Endothelial cell of umbilical vein (primary cell): ENCODE results near the gene VMP1. TPM values are rescaled to one million over a fixed set of nuclear protein-coding genes. Genes with fewer than 3 reads are reported as not detected.

Experiments used
- BruUV-seq: library from RNA; stranded (reverse); fragments of 400-500 nt; replicated peaks from 2 replicates; lab custom pipeline; 2021; lab: Mats Ljungman, UMichigan
- CTCF ChIA-PET: fragments of 300-600, 350-600 bp; sonication (Branson Sonifier 250); formaldehyde crosslinking; loops from one replicate; lab custom pipeline; 2021; ENCODE audit warnings: antibody characterized with exemption, inconsistent platforms; lab: Charles Lee
- POLR2A ChIA-PET: fragments of 300-600, 350-600 bp; sonication (Branson Sonifier 250); formaldehyde crosslinking; loops from one replicate; lab custom pipeline; 2021; ENCODE audit warnings: antibody characterized with exemption, inconsistent platforms; lab: Charles Lee
- DNase-seq: peaks from one replicate; pipeline ENCODE4 v3.0.0-alpha.2; 2011; ENCODE audit warnings: low read depth, low spot score
- FAIRE-seq: peaks from 2 replicates; lab custom pipeline; 2011; peaks lifted over from hg19 to GRCh38; lab: Jason Lieb, UNC
- H2AFZ ChIP-seq: 2 replicates; pipeline ENCODE4 v1.6.0; 2012; ENCODE audit warnings: low read depth, low read length, control low read depth, inconsistent platforms
- H3K27ac ChIP-seq: 2 replicates; pipeline ENCODE4 v1.5.1; 2011; ENCODE audit warnings: low read depth, mild to moderate bottlenecking, control low read depth, low read length, moderate library complexity; ENCODE audit not compliant: insufficient read depth
- H3K27me3 ChIP-seq, 2 experiments: 2 replicates each; pipeline versions ENCODE4 v1.6.0 to v1.6.1; 2011; ENCODE audit warnings: low read length in 2 of 2, mixed read lengths in 1 of 2; ENCODE audit not compliant: control insufficient read depth in 2 of 2, insufficient read depth in 2 of 2
- H3K36me3 ChIP-seq, 2 experiments: 2 replicates in 1 of 2; 3 replicates in 1 of 2; pipeline ENCODE4 v1.5.1; 2011; ENCODE audit warnings: low read length in 2 of 2, mild to moderate bottlenecking in 1 of 2, moderate library complexity in 1 of 2; ENCODE audit not compliant: control insufficient read depth in 2 of 2, insufficient read depth in 2 of 2; ENCODE audit errors: extremely low read depth in 1 of 2
- H3K4me1 ChIP-seq: 3 replicates; pipeline ENCODE4 v1.5.1; 2011; ENCODE audit warnings: mild to moderate bottlenecking, low read length; ENCODE audit not compliant: control insufficient read depth, insufficient read depth; ENCODE audit errors: extremely low read depth
- H3K4me2 ChIP-seq: 2 replicates; pipeline ENCODE4 v1.6.1; 2011; ENCODE audit warnings: low read length, control low read depth, mixed read lengths; ENCODE audit not compliant: insufficient read depth
- H3K4me3 ChIP-seq, 3 experiments: fragments of 200-600 bp in 1 of 3; sonication (generic), shearing (Covaris generic) in 1 of 3; replicated peaks in 1 of 3; 2 replicates each; pipeline ENCODE4 v1.5.1; 2011 to 2016; ENCODE audit warnings: control low read depth in 3 of 3, low read length in 3 of 3, mild to moderate bottlenecking in 2 of 3, inconsistent platforms in 1 of 3, low read depth in 1 of 3, moderate library complexity in 1 of 3; ENCODE audit not compliant: insufficient read depth in 1 of 3
- H3K79me2 ChIP-seq: 2 replicates; pipeline ENCODE4 v1.6.0; 2012; ENCODE audit warnings: low read length, inconsistent platforms; ENCODE audit not compliant: control insufficient read depth, insufficient read depth
- H3K9ac ChIP-seq: replicated peaks from 2 replicates; pipeline ENCODE3; 2011; ENCODE audit warnings: low read length, control low read depth; ENCODE audit not compliant: insufficient read depth; ENCODE audit errors: extremely low read depth
- H3K9me1 ChIP-seq: replicated peaks from 3 replicates; pipeline ENCODE4 v1.6.0; 2011; ENCODE audit warnings: mild to moderate bottlenecking, low read length; ENCODE audit not compliant: control insufficient read depth, insufficient read depth; ENCODE audit errors: extremely low read depth
- H3K9me3 ChIP-seq: replicated peaks from 2 replicates; pipeline ENCODE4 v1.5.1; 2012; ENCODE audit warnings: low read length, inconsistent platforms; ENCODE audit not compliant: control insufficient read depth, insufficient read depth
- H4K20me1 ChIP-seq: replicated peaks from 2 replicates; pipeline ENCODE3; 2011; ENCODE audit warnings: mild to moderate bottlenecking, low read length; ENCODE audit not compliant: control insufficient read depth, insufficient read depth; ENCODE audit errors: extremely low read depth
- CTCF ChIP-seq, 2 donors: IDR thresholded peaks; 1 replicate in 1 of 2; 2 replicates in 1 of 2; pipeline ENCODE4 v1.5.1; 2011; ENCODE audit warnings: low read length in 2 of 2, mild to moderate bottlenecking in 2 of 2, moderate library complexity in 2 of 2, control low read depth in 1 of 2, inconsistent platforms in 1 of 2, low read depth in 1 of 2; ENCODE audit not compliant: insufficient read depth in 1 of 2; ENCODE audit errors: extremely low read depth in 1 of 2
- EZH2 ChIP-seq: IDR thresholded peaks from 2 replicates; pipeline ENCODE4 v1.6.1; 2012; ENCODE audit warnings: borderline replicate concordance, low read depth, mild to moderate bottlenecking, moderate library complexity, low read length, inconsistent platforms; ENCODE audit not compliant: severe bottlenecking
- FOS ChIP-seq: IDR thresholded peaks from 2 replicates; pipeline ENCODE4 v1.6.1; 2011; ENCODE audit warnings: mild to moderate bottlenecking, low read length, moderate library complexity, borderline replicate concordance; ENCODE audit not compliant: insufficient read depth
- GATA2 ChIP-seq: IDR thresholded peaks from 2 replicates; pipeline ENCODE4 v1.7.0; 2011; ENCODE audit warnings: low read depth, mild to moderate bottlenecking, moderate library complexity, mixed read lengths, low read length; ENCODE audit not compliant: insufficient read length, insufficient read depth
- JUN ChIP-seq: IDR thresholded peaks from 2 replicates; pipeline ENCODE4 v1.6.1; 2011; ENCODE audit warnings: borderline replicate concordance, low read depth; ENCODE audit not compliant: insufficient read length, insufficient read depth
- MYC ChIP-seq: IDR thresholded peaks from one replicate; pipeline ENCODE4 v1.6.1; 2011; ENCODE audit warnings: mild to moderate bottlenecking, low read depth, low read length
- POLR2A ChIP-seq: IDR thresholded peaks from 2 replicates; pipeline ENCODE4 v1.6.1; 2012; ENCODE audit warnings: low read depth, mild to moderate bottlenecking, control low read depth, low read length
- POLR2AphosphoS5 ChIP-seq: IDR thresholded peaks from 2 replicates; pipeline ENCODE4 v1.6.1; 2012; ENCODE audit warnings: low read depth, mild to moderate bottlenecking, control low read depth, low read length, moderate library complexity; ENCODE audit not compliant: insufficient read depth
- dilution Hi-C: fragments of 300-500 bp; cut with MboI; formaldehyde crosslinking; loops from one replicate; pipeline ENCODE4 v1.15.0; 2019; ENCODE audit warnings: low sequenced_read_pairs; ENCODE audit not compliant: extremely low pct_ligation_motif_present
- intact Hi-C: fragments of 100-400 bp; cut with micrococcal nuclease; formaldehyde crosslinking; loops from one replicate; pipeline ENCODE4 v1.10.0; 2022
- polyA plus RNA-seq, 4 experiments: library from polyadenylated mRNA; depleted of rRNA in 3 of 4; stranded (reverse) in 3 of 4; unstranded in 1 of 4; fragments of >200 nt; gene quantifications; 2 replicates each; pipeline versions ENCODE4 v1.2.1 to v1.2.3, GENCODE V29; 2011 to 2012; ENCODE audit warnings: missing spikeins in 1 of 4
- total RNA-seq: library from RNA; stranded (reverse); gene quantifications from 2 replicates; pipeline ENCODE4 v1.2.3, GENCODE V29; 2021
- TF ChIP-seq, protein P1 (sequence below): IDR thresholded peaks from 2 replicates; pipeline ENCODE4 v1.6.1; 2011; ENCODE audit not compliant: insufficient read depth, insufficient read length

VMP1 gene
- total and polyA plus RNA-seq, 2 donors (not counting 3 experiments of a cell fraction or from before 2014, with no cell fraction given), result 138 to 270 TPM

DNA sequence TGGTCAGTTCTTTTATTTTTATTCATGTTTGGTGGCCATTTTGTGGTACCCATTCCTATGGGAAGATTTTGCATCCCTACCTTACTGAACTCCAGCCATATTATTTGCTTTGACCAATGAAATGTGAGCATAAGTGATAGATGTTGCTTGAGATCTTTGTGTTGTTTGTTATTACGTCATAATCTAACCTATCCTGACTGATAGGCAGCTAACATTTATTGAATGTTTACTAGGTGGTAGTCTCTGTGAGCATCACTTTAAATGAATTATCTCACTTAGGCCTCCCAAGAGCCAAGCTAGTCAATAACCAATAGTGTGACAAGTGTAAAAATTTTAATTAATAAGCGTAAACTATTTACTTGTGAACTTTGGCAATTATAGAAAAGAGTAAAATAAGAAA lies 37.6 kb downstream of the VMP1 start:
- no TSS peak for BruUV-seq
- Histone ChIP-seq H2AFZ (no peak overlapping the region), H3K9ac (no peak overlapping the region), H3K79me2 (no peaks in the 10 kb centered on the region), H3K4me2 (no peak overlapping the region), H3K27ac (no peak overlapping the region), H3K9me1 (no peaks in the 10 kb centered on the region), H3K27me3 (no peaks in the 10 kb centered on the region), H3K9me3 (no peaks in the 10 kb centered on the region), H3K4me1 (no peaks in the 10 kb centered on the region), H4K20me1 (no peaks in the 10 kb centered on the region), H3K4me3 (no peak overlapping the region), H3K36me3 (peaks cover 0 to 3% of the 10 kb centered on the region in 2 experiments)
- POLR2A ChIA-PET, result interaction anchor here (0.6 kb wide), 2 partner anchors 101 to 157 kb away, joined by 4 read pairs; no protein-coding TSS in a partner anchor
- dilution Hi-C loops, result loop anchor here (10.0 kb wide), 1 partner anchor 130 kb away; no protein-coding TSS in a partner anchor
- no peak for DNase-seq
- CTCF ChIA-PET, result interaction anchor here (0.7 to 1.8 kb wide), 12 partner anchors 9 to 435 kb away, joined by 3 to 10 read pairs (median 3); no protein-coding TSS in a partner anchor
- FAIRE-seq, result no peak
- TF ChIP-seq POLR2A (no peak), FOS (no peak), POLR2AphosphoS5 (no peak), JUN (no peak), MYC (no peak), EZH2 (no peak), GATA2 (no peak), CTCF (IDR thresholded peaks at IDR 0.05; ENCODE audit: extremely low read depth in 1 of 2, insufficient read depth in 1 of 2, low read depth in 1 of 2, low read length in 2 of 2) (no peak)
- TF ChIP-seq, protein P1, sequence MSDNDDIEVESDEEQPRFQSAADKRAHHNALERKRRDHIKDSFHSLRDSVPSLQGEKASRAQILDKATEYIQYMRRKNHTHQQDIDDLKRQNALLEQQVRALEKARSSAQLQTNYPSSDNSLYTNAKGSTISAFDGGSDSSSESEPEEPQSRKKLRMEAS, result no peak
- intact Hi-C loops, result loop anchor here (10.0 kb wide), 2 partner anchors 290 to 430 kb away; no protein-coding TSS in a partner anchor
